ENCODE measurements around the gene PPP4R1. TPM values are rescaled to one million over a fixed set of nuclear protein-coding genes. Genes with fewer than 3 reads are reported as not detected.

PPP4R1 gene
- total RNA-seq, 1 experiment from 2014 or later: 106 TPM

DNA sequence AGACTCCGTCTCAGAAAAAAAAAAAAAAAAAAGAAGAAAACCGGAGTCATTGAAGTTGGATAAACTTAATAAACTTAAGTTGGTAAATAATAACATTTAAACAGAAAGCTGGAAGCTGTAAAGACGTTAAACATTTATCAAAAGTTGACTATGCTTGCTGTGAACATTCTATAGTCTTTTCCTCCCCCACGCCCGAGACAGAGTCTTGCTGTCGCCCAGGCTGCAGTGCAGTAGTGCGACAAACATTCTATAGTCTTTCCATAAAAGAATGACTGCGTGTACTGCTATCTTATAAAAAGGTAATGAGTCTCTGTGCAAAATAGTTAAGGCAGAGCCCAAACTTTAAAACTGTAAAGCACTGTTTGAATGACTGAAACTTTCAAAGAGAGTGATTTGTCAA lies 45.2 kb downstream of the PPP4R1 start:
- no peak overlapping the region for H2BK5ac ChIP-seq (ENCODE audit: insufficient read length, low read length)
- no peak overlapping the region for H2AK5ac ChIP-seq (ENCODE audit: insufficient read length, low read length)
- H2BK15ac ChIP-seq (ENCODE audit: low read depth, low read length): no peak overlapping the region
- no peak overlapping the region for H3K56ac ChIP-seq (ENCODE audit: insufficient read length, low read depth, low read length)
- TF ChIP-seq, protein P1, sequence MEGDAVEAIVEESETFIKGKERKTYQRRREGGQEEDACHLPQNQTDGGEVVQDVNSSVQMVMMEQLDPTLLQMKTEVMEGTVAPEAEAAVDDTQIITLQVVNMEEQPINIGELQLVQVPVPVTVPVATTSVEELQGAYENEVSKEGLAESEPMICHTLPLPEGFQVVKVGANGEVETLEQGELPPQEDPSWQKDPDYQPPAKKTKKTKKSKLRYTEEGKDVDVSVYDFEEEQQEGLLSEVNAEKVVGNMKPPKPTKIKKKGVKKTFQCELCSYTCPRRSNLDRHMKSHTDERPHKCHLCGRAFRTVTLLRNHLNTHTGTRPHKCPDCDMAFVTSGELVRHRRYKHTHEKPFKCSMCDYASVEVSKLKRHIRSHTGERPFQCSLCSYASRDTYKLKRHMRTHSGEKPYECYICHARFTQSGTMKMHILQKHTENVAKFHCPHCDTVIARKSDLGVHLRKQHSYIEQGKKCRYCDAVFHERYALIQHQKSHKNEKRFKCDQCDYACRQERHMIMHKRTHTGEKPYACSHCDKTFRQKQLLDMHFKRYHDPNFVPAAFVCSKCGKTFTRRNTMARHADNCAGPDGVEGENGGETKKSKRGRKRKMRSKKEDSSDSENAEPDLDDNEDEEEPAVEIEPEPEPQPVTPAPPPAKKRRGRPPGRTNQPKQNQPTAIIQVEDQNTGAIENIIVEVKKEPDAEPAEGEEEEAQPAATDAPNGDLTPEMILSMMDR (conservative IDR thresholded peaks at IDR 0.05): no peak
- H3K4me3 Mint-ChIP-seq: no peak overlapping the region
- H3K27me3 Mint-ChIP-seq (ENCODE audit: low read depth): no peaks in the 10 kb centered on the region
- H3K14ac ChIP-seq (ENCODE audit: insufficient read depth, low read length): no peak overlapping the region
- H3K79me1 ChIP-seq (ENCODE audit: insufficient read depth, low read depth, low read length, poor library complexity, severe bottlenecking): no peaks in the 10 kb centered on the region
- no peaks in the 10 kb centered on the region for H3K23me2 ChIP-seq (ENCODE audit: insufficient read length, low read depth, low read length, poor library complexity, severe bottlenecking)
- H3K4me1 Mint-ChIP-seq: 0 out of 4 replicates have a peak, but pooled peaks cover 0 to under 1% of the 10 kb centered on the region in 2 experiments
- H3K23ac ChIP-seq (ENCODE audit: insufficient read length, low read depth, low read length): no peak overlapping the region
- no peak overlapping the region for H2BK12ac ChIP-seq (ENCODE audit: insufficient read length, low read depth, low read length)
- H4K20me1 ChIP-seq (ENCODE audit: control insufficient read depth, insufficient read depth, insufficient read length): no peaks in the 10 kb centered on the region
- no peak overlapping the region for H2BK20ac ChIP-seq (ENCODE audit: low read depth, low read length, poor library complexity, severe bottlenecking)
- no peak overlapping the region for H4K8ac ChIP-seq (replicated peaks; ENCODE audit: insufficient read length, low read depth, low read length)
- no peak overlapping the region for H4K5ac ChIP-seq (ENCODE audit: insufficient read length, low read depth, low read length)
- no peaks in the 10 kb centered on the region for H3K9me3 ChIP-seq (ENCODE audit: control insufficient read depth, low read depth, low read length)
- no peak overlapping the region for H2BK120ac ChIP-seq (ENCODE audit: low read depth, low read length, poor library complexity, severe bottlenecking)
- no peak for DNase-seq
- no peak overlapping the region for H4K91ac ChIP-seq (ENCODE audit: insufficient read length, low read depth, low read length)
- no peak overlapping the region for H3K4ac ChIP-seq (ENCODE audit: low read depth, low read length)
- no peak overlapping the region for H3K18ac ChIP-seq (ENCODE audit: insufficient read length, low read depth, low read length)
- peaks cover 9 to 45% (median 31%) of the 10 kb centered on the region in 3 experiments; a peak in 6 of 7 replicates for H3K36me3 Mint-ChIP-seq (ENCODE audit: insufficient read depth in 1 of 3, low read depth in 3 of 3)
- H2AFZ ChIP-seq (ENCODE audit: low read length): no peak overlapping the region
- H3K79me2 ChIP-seq (ENCODE audit: insufficient read depth, low read length): no peaks in the 10 kb centered on the region
- H3K27ac Mint-ChIP-seq: no peak overlapping the region
- no CpG with 5 or more reads among the region's 8 CpGs for WGBS (ENCODE audit: extremely low coverage, insufficient read length, low lambda C conversion rate)
- no peaks in the 10 kb centered on the region for H3K4me1 ChIP-seq (ENCODE audit: insufficient read depth, low read length)
- no peak overlapping the region for H3K9ac ChIP-seq (ENCODE audit: extremely low read depth, insufficient read length, low read length)
- no peak overlapping the region for H3K4me2 ChIP-seq (ENCODE audit: insufficient read depth, insufficient read length, low read length)
- H3K27ac ChIP-seq (ENCODE audit: insufficient read length, low read depth, low read length): no peak overlapping the region
- H3K27me3 ChIP-seq (ENCODE audit: insufficient read depth, low read length): no peaks in the 10 kb centered on the region
- no peak overlapping the region for H3T11ph ChIP-seq (ENCODE audit: low read length)
- no peaks in the 10 kb centered on the region for H3K9me3 Mint-ChIP-seq

Measured in H9 (cell line).